Peyer's patch (tissue), 4 donors: Measurements from ENCODE around the gene CDKL4.

Source experiments
- POLR2A ChIP-seq, 2 donors: fragments of 450-650 bp; IDR thresholded peaks; one replicate each; pipeline ENCODE4 v1.5.1; 2017; ENCODE audit warnings: antibody characterized with exemption in 2 of 2, mild to moderate bottlenecking in 2 of 2, moderate library complexity in 2 of 2
- TF ChIP-seq, protein P1 (sequence below), 6 experiments: fragments of 450-650 bp in 4 of 6; fragments of 200-600 bp in 2 of 6; sonication (generic) in 1 of 6; IDR thresholded peaks; one replicate each; pipeline ENCODE4 v1.5.1; 2017 to 2019; ENCODE audit warnings: antibody characterized with exemption in 6 of 6, mild to moderate bottlenecking in 3 of 6, moderate library complexity in 1 of 6

DNA sequence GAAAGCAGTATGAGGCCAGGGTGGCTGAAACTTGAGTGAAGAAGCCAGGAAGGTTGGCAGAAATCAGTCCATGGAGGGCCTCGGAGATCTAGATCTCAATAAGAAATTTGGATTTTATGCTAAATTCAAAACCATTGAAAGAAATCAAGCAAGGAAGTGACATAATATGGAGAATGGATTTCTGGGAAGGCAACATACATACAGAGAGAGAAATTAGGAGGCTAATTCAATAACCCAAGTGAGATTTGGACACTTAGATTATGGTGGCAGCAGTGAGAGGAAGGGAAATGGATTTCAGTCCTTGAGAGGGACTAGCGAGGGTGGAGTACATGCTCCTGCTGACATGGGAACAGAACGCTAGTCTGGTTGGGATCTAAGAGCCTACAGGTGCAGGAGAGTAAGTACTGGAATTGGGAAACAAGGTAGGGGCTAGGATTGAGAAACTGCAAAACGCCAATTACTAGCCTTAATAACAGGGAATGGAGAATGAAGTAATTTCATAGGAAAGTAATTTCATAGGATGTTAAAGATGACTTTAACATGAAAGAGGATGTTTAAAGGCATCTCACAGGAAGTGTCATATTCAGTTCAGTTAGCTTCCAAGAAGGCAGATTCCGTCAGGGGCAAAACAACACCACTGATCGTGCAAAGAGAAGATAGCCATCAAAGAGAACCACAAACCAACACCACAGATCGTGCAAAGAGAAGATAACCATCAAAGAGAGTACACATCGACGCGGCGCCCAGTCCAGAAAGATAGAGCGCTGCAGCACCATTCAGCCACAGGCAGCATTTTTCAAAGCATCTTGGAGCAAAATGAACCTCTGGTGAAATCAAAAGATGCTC is 27.2 kb downstream of the CDKL4 start:
- TF ChIP-seq, protein P1, sequence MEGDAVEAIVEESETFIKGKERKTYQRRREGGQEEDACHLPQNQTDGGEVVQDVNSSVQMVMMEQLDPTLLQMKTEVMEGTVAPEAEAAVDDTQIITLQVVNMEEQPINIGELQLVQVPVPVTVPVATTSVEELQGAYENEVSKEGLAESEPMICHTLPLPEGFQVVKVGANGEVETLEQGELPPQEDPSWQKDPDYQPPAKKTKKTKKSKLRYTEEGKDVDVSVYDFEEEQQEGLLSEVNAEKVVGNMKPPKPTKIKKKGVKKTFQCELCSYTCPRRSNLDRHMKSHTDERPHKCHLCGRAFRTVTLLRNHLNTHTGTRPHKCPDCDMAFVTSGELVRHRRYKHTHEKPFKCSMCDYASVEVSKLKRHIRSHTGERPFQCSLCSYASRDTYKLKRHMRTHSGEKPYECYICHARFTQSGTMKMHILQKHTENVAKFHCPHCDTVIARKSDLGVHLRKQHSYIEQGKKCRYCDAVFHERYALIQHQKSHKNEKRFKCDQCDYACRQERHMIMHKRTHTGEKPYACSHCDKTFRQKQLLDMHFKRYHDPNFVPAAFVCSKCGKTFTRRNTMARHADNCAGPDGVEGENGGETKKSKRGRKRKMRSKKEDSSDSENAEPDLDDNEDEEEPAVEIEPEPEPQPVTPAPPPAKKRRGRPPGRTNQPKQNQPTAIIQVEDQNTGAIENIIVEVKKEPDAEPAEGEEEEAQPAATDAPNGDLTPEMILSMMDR (IDR thresholded peaks at IDR 0.05), result no peak
- no peak for TF ChIP-seq POLR2A (IDR thresholded peaks at IDR 0.05)
